GM19240 (cell line): ENCODE results near the gene SERPINA12.

Experiments
- DNase-seq: peaks from one replicate; pipeline ENCODE4 v3.0.0; 2011; ENCODE audit warnings: low spot score; ENCODE audit not compliant: insufficient read length

SERPINA12 gene

GRCh38 chr14:94509356-94509755 is at the start of gene SERPINA12:
Gene SERPINA12 (minus strand): TSS chr14:94509469. CDS start chr14:94498397, 11,072 bp downstream.
- DNase-seq, result no peak

- no peak for DNase-seq
Measured at GRCh38 chr14:94558842-94559241, 49.6 kb upstream of the SERPINA12 start.

GRCh38 chr14:94557327-94557726 is 48.1 kb upstream of the SERPINA12 start:
- DNase-seq, result no peak

GRCh38 chr14:94555991-94556390 is 46.7 kb upstream of the SERPINA12 start:
- DNase-seq, result no peak

GRCh38 chr14:94550041-94550440 is 40.8 kb upstream of the SERPINA12 start:
- no peak for DNase-seq

- peak; percentile 35 for DNase-seq
Measured at GRCh38 chr14:94548999-94549985, 40.0 kb upstream of the SERPINA12 start.

- DNase-seq, result no peak
Measured at GRCh38 chr14:94548131-94548998, 39.1 kb upstream of the SERPINA12 start.

GRCh38 chr14:94547726-94548125 is 38.5 kb upstream of the SERPINA12 start:
- no peak for DNase-seq

- no peak for DNase-seq
Measured at GRCh38 chr14:94547151-94547680, 37.9 kb upstream of the SERPINA12 start.

- DNase-seq, result no peak
Measured at GRCh38 chr14:94545131-94545841, 36.0 kb upstream of the SERPINA12 start.

- DNase-seq, result no peak
Measured at GRCh38 chr14:94544726-94545125, 35.5 kb upstream of the SERPINA12 start.

GRCh38 chr14:94543449-94544124 is 34.3 kb upstream of the SERPINA12 start:
- no peak for DNase-seq

- no peak for DNase-seq
Measured at GRCh38 chr14:94542811-94543440, 33.7 kb upstream of the SERPINA12 start.

GRCh38 chr14:94542111-94542810 is 33.0 kb upstream of the SERPINA12 start:
- DNase-seq, result no peak

GRCh38 chr14:94541234-94541975 is 32.1 kb upstream of the SERPINA12 start:
- no peak for DNase-seq

- DNase-seq, result no peak
Measured at GRCh38 chr14:94540031-94540794, 30.9 kb upstream of the SERPINA12 start.

- DNase-seq, result no peak
Measured at GRCh38 chr14:94539181-94539580, 29.9 kb upstream of the SERPINA12 start.
